IPS-11a (cell line): Measurements from ENCODE around the gene WDR5.

Experiments
- H3K4me3 ChIP-seq: one replicate; pipeline ENCODE4 v1.5.1; 2013; ENCODE audit warnings: low read depth, low read length, control low read depth

Gene WDR5

GRCh38 chr9:134186471-134187109 lies 50.7 kb downstream of the WDR5 start:
- no peak overlapping the region for H3K4me3 ChIP-seq

GRCh38 chr9:134187110-134187531 lies 51.2 kb downstream of the WDR5 start:
- no peak overlapping the region for H3K4me3 ChIP-seq

GRCh38 chr9:134187891-134188385 lies 52.1 kb downstream of the WDR5 start:
- no peak overlapping the region for H3K4me3 ChIP-seq

GRCh38 chr9:134188386-134189144 lies 52.7 kb downstream of the WDR5 start:
- H3K4me3 ChIP-seq: no peak overlapping the region

- H3K4me3 ChIP-seq: no peak overlapping the region
These were observed 53.2 kb downstream of the WDR5 start for GRCh38 chr9:134189145-134189469.

GRCh38 chr9:134189470-134190231 lies 53.8 kb downstream of the WDR5 start:
- no peak overlapping the region for H3K4me3 ChIP-seq

GRCh38 chr9:134190232-134191121 lies 54.6 kb downstream of the WDR5 start:
- no peak overlapping the region for H3K4me3 ChIP-seq

- no peak overlapping the region for H3K4me3 ChIP-seq
These were observed 55.8 kb downstream of the WDR5 start for GRCh38 chr9:134191455-134192209.

GRCh38 chr9:134192311-134192950 lies 56.5 kb downstream of the WDR5 start:
- H3K4me3 ChIP-seq: no peak overlapping the region

- H3K4me3 ChIP-seq: no peak overlapping the region
These were observed 57.3 kb downstream of the WDR5 start for GRCh38 chr9:134192951-134193731.

GRCh38 chr9:134193912-134194535 lies 58.1 kb downstream of the WDR5 start:
- no peak overlapping the region for H3K4me3 ChIP-seq

- no peak overlapping the region for H3K4me3 ChIP-seq
These were observed 59.7 kb downstream of the WDR5 start for GRCh38 chr9:134195558-134195957.

- H3K4me3 ChIP-seq: no peak overlapping the region
These were observed 61.0 kb downstream of the WDR5 start for GRCh38 chr9:134196911-134197310.

- no peak overlapping the region for H3K4me3 ChIP-seq
These were observed 62.9 kb downstream of the WDR5 start for GRCh38 chr9:134198791-134199190.

- no peak overlapping the region for H3K4me3 ChIP-seq
These were observed 64.8 kb downstream of the WDR5 start for GRCh38 chr9:134200730-134201129.

- no peak overlapping the region for H3K4me3 ChIP-seq
These were observed 67.3 kb downstream of the WDR5 start for GRCh38 chr9:134203224-134203623.

GRCh38 chr9:134204041-134204440 lies 68.2 kb downstream of the WDR5 start:
- no peak overlapping the region for H3K4me3 ChIP-seq

GRCh38 chr9:134204991-134205578 lies 69.2 kb downstream of the WDR5 start:
- H3K4me3 ChIP-seq: no peak overlapping the region
